ENCODE measurements around the gene GPC5. TPM values are rescaled to one million over a fixed set of nuclear protein-coding genes. Genes with fewer than 3 reads are reported as not detected.

Gene GPC5
- total RNA-seq, 1 experiment from 2014 or later, result not detected

- BruUV-seq (replicated peaks), result no TSS peak
Observed at GRCh38 chr13:92849381-92849780, 1451.0 kb downstream of the GPC5 start.

DNA sequence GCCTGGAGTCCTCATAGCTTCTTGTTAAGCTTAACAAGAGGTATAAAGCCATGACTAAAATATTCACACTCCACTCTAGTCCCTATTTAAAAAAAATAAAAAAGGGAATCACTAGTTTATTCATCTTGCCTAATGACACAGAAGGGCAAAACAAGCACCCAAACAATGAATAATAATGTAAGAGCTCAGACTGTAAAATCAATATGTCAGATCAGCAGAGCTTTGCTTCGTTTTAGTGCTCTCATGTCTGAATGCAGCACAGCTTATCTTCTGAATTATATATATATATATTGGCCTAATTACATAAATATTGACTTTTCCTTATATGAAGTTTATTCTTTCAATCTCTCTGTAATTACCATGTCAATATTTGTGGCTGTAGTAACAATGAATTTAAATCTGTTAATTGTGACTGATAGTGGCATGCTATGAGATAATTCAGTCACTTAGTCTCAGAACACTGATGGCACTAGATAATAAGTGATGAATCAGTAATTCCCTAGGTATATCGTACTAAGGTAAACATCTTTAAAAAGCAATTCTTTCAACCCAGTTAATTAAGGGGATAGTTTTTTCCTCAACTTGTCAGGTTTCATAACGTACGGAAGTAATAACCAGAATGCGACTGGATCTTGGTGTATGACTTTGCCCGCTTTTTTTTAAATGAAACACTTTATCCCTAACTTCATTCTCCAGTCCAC, 1466.3 kb downstream of the GPC5 start:
- CTCF ChIA-PET, result no interaction called here
- Mint-ChIP-seq H3K4me3 (ENCODE audit: low read depth, unreplicated experiment) (no peak overlapping the region), H3K9me3 (ENCODE audit: low read depth, unreplicated experiment) (peaks cover 2% of the 10 kb centered on the region), H3K36me3 (ENCODE audit: insufficient read depth, unreplicated experiment) (no peaks in the 10 kb centered on the region), H3K27me3 (ENCODE audit: unreplicated experiment) (no peaks in the 10 kb centered on the region), H3K27ac (ENCODE audit: unreplicated experiment) (no peak overlapping the region), H3K4me1 (ENCODE audit: low read depth, unreplicated experiment) (no peaks in the 10 kb centered on the region)
- DNase-seq, result no peak
- intact Hi-C loops (cut with micrococcal nuclease; ENCODE audit: unreplicated experiment), result no loop called here
- no TSS peak for BruUV-seq (replicated peaks)
- no peak for TF ChIP-seq CTCF (IDR thresholded peaks at IDR 0.05; ENCODE audit: unreplicated experiment)

More at GRCh38 chr13:92849381-92849780, 1451.0 kb downstream of the GPC5 start:
- no peaks in the 10 kb centered on the region for H3K27me3 Mint-ChIP-seq (ENCODE audit: unreplicated experiment)
- H3K36me3 Mint-ChIP-seq (ENCODE audit: insufficient read depth, unreplicated experiment), result no peaks in the 10 kb centered on the region
- H3K9me3 Mint-ChIP-seq (ENCODE audit: low read depth, unreplicated experiment), result no peaks in the 10 kb centered on the region
- DNase-seq, result no peak
- CTCF ChIA-PET, result no interaction called here
- no peak overlapping the region for H3K4me3 Mint-ChIP-seq (ENCODE audit: low read depth, unreplicated experiment)
- no peak overlapping the region for H3K27ac Mint-ChIP-seq (ENCODE audit: unreplicated experiment)
- no peaks in the 10 kb centered on the region for H3K4me1 Mint-ChIP-seq (ENCODE audit: low read depth, unreplicated experiment)
- no peak for TF ChIP-seq CTCF (IDR thresholded peaks at IDR 0.05; ENCODE audit: unreplicated experiment)
- intact Hi-C loops (cut with micrococcal nuclease; ENCODE audit: unreplicated experiment), result no loop called here

DNA sequence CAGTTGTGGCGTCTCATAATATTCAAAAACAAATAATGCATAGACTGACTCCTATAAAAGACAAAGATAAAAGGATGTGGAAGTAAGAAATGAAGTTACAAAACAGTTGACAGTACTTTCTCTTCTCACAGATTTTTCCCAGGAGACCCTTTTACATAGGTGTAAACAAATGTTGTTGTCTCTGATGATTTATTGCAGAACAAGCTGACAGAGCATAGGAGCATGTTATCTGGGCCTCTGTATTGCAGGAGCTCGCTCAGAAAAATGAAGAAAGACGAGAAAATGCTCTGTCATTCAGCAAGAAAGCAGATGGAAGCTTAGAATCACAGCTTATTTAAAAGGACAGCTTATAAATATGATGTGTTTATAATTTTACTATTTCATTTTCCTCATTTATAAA, 1474.6 kb downstream of the GPC5 start:
- TF ChIP-seq CTCF (IDR thresholded peaks at IDR 0.05; ENCODE audit: unreplicated experiment), result no peak
- no peak for DNase-seq
- peaks cover 6% of the 10 kb centered on the region for H3K9me3 Mint-ChIP-seq (ENCODE audit: low read depth, unreplicated experiment)
- no peaks in the 10 kb centered on the region for H3K36me3 Mint-ChIP-seq (ENCODE audit: insufficient read depth, unreplicated experiment)
- no TSS peak for BruUV-seq (replicated peaks)
- CTCF ChIA-PET, result no interaction called here
- H3K4me3 Mint-ChIP-seq (ENCODE audit: low read depth, unreplicated experiment), result no peak overlapping the region
- no peaks in the 10 kb centered on the region for H3K27me3 Mint-ChIP-seq (ENCODE audit: unreplicated experiment)
- intact Hi-C loops (cut with micrococcal nuclease; ENCODE audit: unreplicated experiment), result no loop called here
- H3K4me1 Mint-ChIP-seq (ENCODE audit: low read depth, unreplicated experiment), result no peaks in the 10 kb centered on the region
- no peak overlapping the region for H3K27ac Mint-ChIP-seq (ENCODE audit: unreplicated experiment)

DNA sequence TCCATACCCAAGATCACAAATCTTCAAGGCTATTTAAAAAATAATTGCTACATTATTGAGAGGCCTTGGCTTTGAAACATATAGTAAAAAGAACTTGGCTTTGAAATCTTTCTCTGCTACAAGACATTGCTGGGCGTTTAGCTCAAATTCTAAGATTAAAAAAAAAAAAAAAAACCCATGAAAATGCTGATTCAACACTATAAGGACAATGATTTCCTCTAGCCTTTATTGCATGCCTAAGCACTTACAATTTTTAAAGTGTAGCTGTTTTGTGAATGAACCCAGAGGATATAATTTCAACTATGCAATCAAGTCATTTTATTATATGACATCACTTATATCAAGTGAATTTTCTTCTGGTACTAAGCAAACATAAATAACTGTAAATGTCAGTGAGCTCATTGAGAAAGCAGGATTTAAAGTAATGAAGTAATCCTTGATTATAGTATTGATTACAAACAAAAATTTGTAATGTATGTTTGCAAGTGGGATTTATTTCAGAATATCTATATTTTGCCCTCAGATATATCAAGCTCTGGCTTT, 1488.2 kb downstream of the GPC5 start:
- CTCF ChIA-PET, result no interaction called here
- H3K4me3 Mint-ChIP-seq (ENCODE audit: low read depth, unreplicated experiment), result no peak overlapping the region
- H3K27ac Mint-ChIP-seq (ENCODE audit: unreplicated experiment), result no peak overlapping the region
- no peaks in the 10 kb centered on the region for H3K36me3 Mint-ChIP-seq (ENCODE audit: insufficient read depth, unreplicated experiment)
- no peaks in the 10 kb centered on the region for H3K27me3 Mint-ChIP-seq (ENCODE audit: unreplicated experiment)
- no peaks in the 10 kb centered on the region for H3K4me1 Mint-ChIP-seq (ENCODE audit: low read depth, unreplicated experiment)
- peaks cover 2% of the 10 kb centered on the region for H3K9me3 Mint-ChIP-seq (ENCODE audit: low read depth, unreplicated experiment)
- no peak for DNase-seq
- TF ChIP-seq CTCF (IDR thresholded peaks at IDR 0.05; ENCODE audit: unreplicated experiment), result no peak
- no TSS peak for BruUV-seq (replicated peaks)
- intact Hi-C loops (cut with micrococcal nuclease; ENCODE audit: unreplicated experiment), result no loop called here
